H9 (cell line): ENCODE results near the gene CKMT2. TPM values are rescaled to one million over a fixed set of nuclear protein-coding genes. Genes with fewer than 3 reads are reported as not detected.

ENCODE experiments used
- DNase-seq: peaks from one replicate; pipeline ENCODE4 v3.0.0-alpha.2; 2017
- H2AFZ ChIP-seq: one replicate; pipeline ENCODE4 v1.6.1; 2013; ENCODE audit warnings: mild to moderate bottlenecking, low read length, control low read depth, moderate library complexity
- H2AK5ac ChIP-seq: 2 replicates; pipeline ENCODE4 v1.6.1; 2013; ENCODE audit warnings: low read length, control low read depth, mixed read lengths; ENCODE audit not compliant: insufficient read length
- H2BK120ac ChIP-seq: one replicate; pipeline ENCODE4 v1.6.1; 2013; ENCODE audit warnings: low read depth, mild to moderate bottlenecking, low read length, control low read depth, inconsistent platforms; ENCODE audit not compliant: poor library complexity, severe bottlenecking
- H2BK12ac ChIP-seq: 2 replicates; pipeline ENCODE4 v1.6.1; 2013; ENCODE audit warnings: low read length, control low read depth, mixed read lengths, low read depth; ENCODE audit not compliant: insufficient read length
- H2BK15ac ChIP-seq: 2 replicates; pipeline ENCODE4 v1.6.1; 2013; ENCODE audit warnings: low read depth, low read length, control low read depth
- H2BK20ac ChIP-seq: one replicate; pipeline ENCODE4 v1.6.1; 2013; ENCODE audit warnings: low read depth, mild to moderate bottlenecking, low read length, control low read depth, inconsistent platforms; ENCODE audit not compliant: poor library complexity, severe bottlenecking
- H2BK5ac ChIP-seq: 2 replicates; pipeline ENCODE4 v1.6.1; 2013; ENCODE audit warnings: low read length, control low read depth, mixed read lengths; ENCODE audit not compliant: insufficient read length
- H3K14ac ChIP-seq: 2 replicates; pipeline ENCODE4 v1.6.1; 2013; ENCODE audit warnings: low read length, control low read depth; ENCODE audit not compliant: insufficient read depth
- H3K18ac ChIP-seq: 2 replicates; pipeline ENCODE4 v1.6.1; 2013; ENCODE audit warnings: low read depth, mild to moderate bottlenecking, mixed read lengths, low read length, control low read depth; ENCODE audit not compliant: insufficient read length
- H3K23ac ChIP-seq: 2 replicates; pipeline ENCODE4 v1.6.1; 2013; ENCODE audit warnings: low read length, control low read depth, mixed read lengths, low read depth; ENCODE audit not compliant: insufficient read length
- H3K23me2 ChIP-seq: 2 replicates; pipeline ENCODE4 v1.6.1; 2013; ENCODE audit warnings: low read depth, mild to moderate bottlenecking, mixed read lengths, low read length, control low read depth; ENCODE audit not compliant: insufficient read length, poor library complexity, severe bottlenecking
- H3K27ac ChIP-seq: 2 replicates; pipeline ENCODE4 v1.5.1; 2013; ENCODE audit warnings: low read length, control low read depth, mixed read lengths, low read depth; ENCODE audit not compliant: insufficient read length
- H3K27me3 ChIP-seq: 2 replicates; pipeline ENCODE4 v1.6.1; 2013; ENCODE audit warnings: low read length, control low read depth, inconsistent platforms; ENCODE audit not compliant: insufficient read depth
- H3K4ac ChIP-seq: 2 replicates; pipeline ENCODE4 v1.6.1; 2013; ENCODE audit warnings: low read depth, mild to moderate bottlenecking, control low read depth, inconsistent platforms, low read length, moderate library complexity
- H3K4me1 ChIP-seq: 2 replicates; pipeline ENCODE4 v1.6.1; 2013; ENCODE audit warnings: low read length, control low read depth, inconsistent platforms; ENCODE audit not compliant: insufficient read depth
- H3K4me2 ChIP-seq: 2 replicates; pipeline ENCODE4 v1.6.1; 2013; ENCODE audit warnings: low read length, control low read depth, mixed read lengths; ENCODE audit not compliant: insufficient read length, insufficient read depth
- H3K56ac ChIP-seq: 2 replicates; pipeline ENCODE4 v1.6.1; 2013; ENCODE audit warnings: low read depth, mild to moderate bottlenecking, mixed read lengths, low read length, control low read depth; ENCODE audit not compliant: insufficient read length
- H3K79me1 ChIP-seq: 2 replicates; pipeline ENCODE4 v1.6.1; 2013; ENCODE audit warnings: low read depth, mild to moderate bottlenecking, moderate library complexity, low read length, control low read depth, inconsistent platforms; ENCODE audit not compliant: insufficient read depth, poor library complexity, severe bottlenecking
- H3K79me2 ChIP-seq: 2 replicates; pipeline ENCODE4 v1.6.1; 2013; ENCODE audit warnings: low read length, control low read depth, inconsistent platforms; ENCODE audit not compliant: insufficient read depth
- H3K9ac ChIP-seq: 2 replicates; pipeline ENCODE4 v1.6.1; 2013; ENCODE audit warnings: low read length, control low read depth, mixed read lengths; ENCODE audit not compliant: insufficient read length; ENCODE audit errors: extremely low read depth
- H3K9me3 ChIP-seq: one replicate; pipeline ENCODE4 v1.6.1; 2013; ENCODE audit warnings: low read depth, low read length, inconsistent platforms; ENCODE audit not compliant: control insufficient read depth
- H3T11ph ChIP-seq: one replicate; pipeline ENCODE4 v1.6.1; 2013; ENCODE audit warnings: mild to moderate bottlenecking, low read length, control low read depth, inconsistent platforms
- H4K20me1 ChIP-seq: one replicate; pipeline ENCODE4 v1.6.1; 2013; ENCODE audit not compliant: control insufficient read depth, insufficient read length, insufficient read depth
- H4K5ac ChIP-seq: 2 replicates; pipeline ENCODE4 v1.6.1; 2013; ENCODE audit warnings: low read depth, mild to moderate bottlenecking, mixed read lengths, low read length, control low read depth; ENCODE audit not compliant: insufficient read length
- H4K8ac ChIP-seq: replicated peaks from 2 replicates; pipeline ENCODE4 v1.6.1; 2013; ENCODE audit warnings: low read length, control low read depth, mixed read lengths, low read depth; ENCODE audit not compliant: insufficient read length
- H4K91ac ChIP-seq: 2 replicates; pipeline ENCODE4 v1.6.1; 2013; ENCODE audit warnings: low read depth, mild to moderate bottlenecking, moderate library complexity, mixed read lengths, low read length, control low read depth; ENCODE audit not compliant: insufficient read length
- H3K27ac Mint-ChIP-seq, 3 experiments: 2 replicates in 2 of 3; 3 replicates in 1 of 3; pipeline ENCODE4 v1.8.0; 2020 to 2021; ENCODE audit warnings: mixed read lengths in 3 of 3, mild to moderate bottlenecking in 1 of 3, moderate library complexity in 1 of 3
- H3K27me3 Mint-ChIP-seq: 2 replicates; pipeline ENCODE4 v1.8.0; 2021; ENCODE audit warnings: low read depth, mild to moderate bottlenecking, moderate library complexity, mixed read lengths
- H3K36me3 Mint-ChIP-seq, 3 experiments: 2 replicates in 2 of 3; 3 replicates in 1 of 3; pipeline ENCODE4 v1.8.0; 2020 to 2021; ENCODE audit warnings: low read depth in 3 of 3, mixed read lengths in 3 of 3; ENCODE audit not compliant: insufficient read depth in 1 of 3
- H3K4me1 Mint-ChIP-seq, 2 experiments: 2 replicates each; pipeline ENCODE4 v1.8.0; 2020; ENCODE audit warnings: mixed read lengths in 2 of 2
- H3K4me3 Mint-ChIP-seq, 2 experiments: 2 replicates in 1 of 2; 3 replicates in 1 of 2; pipeline ENCODE4 v1.8.0; 2020 to 2021; ENCODE audit warnings: mild to moderate bottlenecking in 2 of 2, mixed read lengths in 2 of 2, moderate library complexity in 1 of 2
- H3K9me3 Mint-ChIP-seq, 2 experiments: 2 replicates in 1 of 2; 3 replicates in 1 of 2; pipeline ENCODE4 v1.8.0; 2020; ENCODE audit warnings: mild to moderate bottlenecking in 2 of 2, mixed read lengths in 2 of 2, moderate library complexity in 1 of 2
- WGBS: extraction: QIAGEN DNeasy Blood & Tissue Kit; methylation state at CpG from one replicate; pipeline ENCODE4 v1.1.7; 2013; ENCODE audit warnings: missing lambda C conversion rate, low lambda C conversion rate, mixed read lengths; ENCODE audit not compliant: insufficient read length; ENCODE audit errors: extremely low coverage; 5-methylcytosine and 5-hydroxymethylcytosine counted together
- total RNA-seq: library from RNA; stranded (reverse); gene quantifications from 2 replicates; pipeline ENCODE4 v1.2.1, GENCODE V29; 2021
- TF ChIP-seq, protein P1 (sequence below): fragments of 200-600 bp; sonication (generic); conservative IDR thresholded peaks from 3 replicates; pipeline ENCODE4 v1.8.0; 2021; ENCODE audit warnings: antibody characterized with exemption, mild to moderate bottlenecking

Gene CKMT2
- total RNA-seq, 1 experiment from 2014 or later: 1.8 TPM

- TF ChIP-seq, protein P1, sequence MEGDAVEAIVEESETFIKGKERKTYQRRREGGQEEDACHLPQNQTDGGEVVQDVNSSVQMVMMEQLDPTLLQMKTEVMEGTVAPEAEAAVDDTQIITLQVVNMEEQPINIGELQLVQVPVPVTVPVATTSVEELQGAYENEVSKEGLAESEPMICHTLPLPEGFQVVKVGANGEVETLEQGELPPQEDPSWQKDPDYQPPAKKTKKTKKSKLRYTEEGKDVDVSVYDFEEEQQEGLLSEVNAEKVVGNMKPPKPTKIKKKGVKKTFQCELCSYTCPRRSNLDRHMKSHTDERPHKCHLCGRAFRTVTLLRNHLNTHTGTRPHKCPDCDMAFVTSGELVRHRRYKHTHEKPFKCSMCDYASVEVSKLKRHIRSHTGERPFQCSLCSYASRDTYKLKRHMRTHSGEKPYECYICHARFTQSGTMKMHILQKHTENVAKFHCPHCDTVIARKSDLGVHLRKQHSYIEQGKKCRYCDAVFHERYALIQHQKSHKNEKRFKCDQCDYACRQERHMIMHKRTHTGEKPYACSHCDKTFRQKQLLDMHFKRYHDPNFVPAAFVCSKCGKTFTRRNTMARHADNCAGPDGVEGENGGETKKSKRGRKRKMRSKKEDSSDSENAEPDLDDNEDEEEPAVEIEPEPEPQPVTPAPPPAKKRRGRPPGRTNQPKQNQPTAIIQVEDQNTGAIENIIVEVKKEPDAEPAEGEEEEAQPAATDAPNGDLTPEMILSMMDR: no peak
- Histone ChIP-seq H4K5ac (no peak overlapping the region), H3K27ac (no peak overlapping the region), H4K20me1 (no peaks in the 10 kb centered on the region), H2AFZ (no peak overlapping the region), H2BK20ac (no peak overlapping the region), H4K8ac (no peak overlapping the region), H2BK12ac (no peak overlapping the region), H3K23me2 (no peaks in the 10 kb centered on the region), H3K9ac (peak overlapping the region; percentile 86), H3K4me2 (peak overlapping the region; percentile 88), H2BK5ac (no peak overlapping the region), H3K27me3 (no peaks in the 10 kb centered on the region), H3K4me1 (peaks cover 2% of the 10 kb centered on the region; the same call in 1 of the 2 replicates), H3K23ac (no peak overlapping the region), H3K56ac (no peak overlapping the region), H2AK5ac (no peak overlapping the region), H3K9me3 (no peaks in the 10 kb centered on the region), H3K4ac (no peak overlapping the region), H3T11ph (no peak overlapping the region), H3K14ac (no peak overlapping the region), H4K91ac (no peak overlapping the region), H2BK120ac (no peak overlapping the region), H2BK15ac (no peak overlapping the region), H3K18ac (no peak overlapping the region), H3K79me2 (peaks cover 6% of the 10 kb centered on the region; the same call in 1 of the 2 replicates), H3K79me1 (peaks cover 10% of the 10 kb centered on the region)
- DNase-seq: no peak
- no CpG with 5 or more reads among the region's 2 CpGs for WGBS
- no peaks in the 10 kb centered on the region for H3K27me3 Mint-ChIP-seq
- H3K4me1 Mint-ChIP-seq: peaks cover 16 to 18% of the 10 kb centered on the region in 2 experiments
- H3K36me3 Mint-ChIP-seq: peaks cover 0 to 7% (median 5%) of the 10 kb centered on the region in 3 experiments; a peak in 4 of 7 replicates
- no peaks in the 10 kb centered on the region for H3K9me3 Mint-ChIP-seq
- H3K4me3 Mint-ChIP-seq: peak overlapping the region; percentile 91 to 97
- H3K27ac Mint-ChIP-seq: peak overlapping the region; percentile 92 to 99 (median 98)
Measured at GRCh38 chr5:81300921-81301270, 67.8 kb downstream of the CKMT2 start.
